Measurements from ENCODE around the gene IQCH. TPM values are rescaled to one million over a fixed set of nuclear protein-coding genes. Genes with fewer than 3 reads are reported as not detected.

IQCH gene
- total RNA-seq, 2 donors from 2014 or later: 1.6 to 6.7 TPM

GRCh38 chr15:67474405-67475110, 220.0 kb downstream of the IQCH start:
- intact Hi-C loops (cut with DNase I): no loop called here
- Histone ChIP-seq H3K9me3 (no peaks in the 10 kb centered on the region), H3K4me1 (no peaks in the 10 kb centered on the region), H3K27ac (no peak overlapping the region), H3K4me3 (no peak overlapping the region), H3K27me3 (no peaks in the 10 kb centered on the region), H3K36me3 (replicated peaks in 1 of 2; ENCODE audit: insufficient read depth in 1 of 2, low read depth in 2 of 2) (no peaks in the 10 kb centered on the region)
- ATAC-seq (no peak), DNase-seq (no peak)
- WGBS, 2 donors: 82 to 85% methylated on average over 5 of the region's 5 CpGs
- no peak for TF ChIP-seq POLR2A (IDR thresholded peaks at IDR 0.05)
- TF ChIP-seq CTCF (IDR thresholded peaks at IDR 0.05): no peak

GRCh38 chr15:67479781-67480505, 225.4 kb downstream of the IQCH start:
- ATAC-seq (no peak), DNase-seq (no peak)
- H3K4me1 ChIP-seq: no peaks in the 10 kb centered on the region
- H3K27me3 ChIP-seq: no peaks in the 10 kb centered on the region
- H3K9me3 ChIP-seq: no peaks in the 10 kb centered on the region
- H3K27ac ChIP-seq: no peak overlapping the region
- no peak overlapping the region for H3K4me3 ChIP-seq
- H3K36me3 ChIP-seq (replicated peaks in 1 of 2; ENCODE audit: insufficient read depth in 1 of 2, low read depth in 2 of 2): no peaks in the 10 kb centered on the region
- intact Hi-C loops (cut with DNase I): no loop called here
- TF ChIP-seq CTCF (IDR thresholded peaks at IDR 0.05) (no peak), POLR2A (IDR thresholded peaks at IDR 0.05) (no peak)
- 81 to 86% methylated on average over 5 of the region's 5 CpGs for WGBS, 2 donors

- ATAC-seq: no peak
- intact Hi-C loops (cut with DNase I): no loop called here
- Histone ChIP-seq H3K4me1 (no peaks in the 10 kb centered on the region), H3K27me3 (no peaks in the 10 kb centered on the region), H3K9me3 (no peaks in the 10 kb centered on the region), H3K27ac (no peak overlapping the region), H3K4me3 (no peak overlapping the region), H3K36me3 (replicated peaks in 1 of 2; ENCODE audit: insufficient read depth in 1 of 2, low read depth in 2 of 2) (no peaks in the 10 kb centered on the region)
- TF ChIP-seq CTCF (IDR thresholded peaks at IDR 0.05) (no peak), POLR2A (IDR thresholded peaks at IDR 0.05) (no peak)
- WGBS, 2 donors: 66 to 68% methylated on average over 1 of the region's 1 CpG
- no peak for DNase-seq
These were observed 226.2 kb downstream of the IQCH start for GRCh38 chr15:67480741-67481140.

GRCh38 chr15:67481680-67482079, 227.1 kb downstream of the IQCH start:
- Histone ChIP-seq H3K27me3 (no peaks in the 10 kb centered on the region), H3K4me3 (no peak overlapping the region), H3K36me3 (replicated peaks in 1 of 2; ENCODE audit: insufficient read depth in 1 of 2, low read depth in 2 of 2) (no peaks in the 10 kb centered on the region), H3K4me1 (no peaks in the 10 kb centered on the region), H3K27ac (no peak overlapping the region), H3K9me3 (no peaks in the 10 kb centered on the region)
- 87 to 98% methylated on average over 2 of the region's 2 CpGs for WGBS, 2 donors
- TF ChIP-seq CTCF (IDR thresholded peaks at IDR 0.05): no peak
- no peak for TF ChIP-seq POLR2A (IDR thresholded peaks at IDR 0.05)
- DNase-seq (no peak), ATAC-seq (no peak)
- intact Hi-C loops (cut with DNase I): no loop called here

Measured in body of pancreas (tissue), 4 donors.